D721Med (cell line): ENCODE measurements around the gene PAWR.
"Not testable (repeated sequence)": the region's sequence is repeated elsewhere in the genome, so short reads cannot be mapped to it uniquely, and the experiment has no call there.

Source experiments
- DNase-seq: peaks from one replicate; pipeline ENCODE4 v3.0.0; 2011; ENCODE audit warnings: low spot score; ENCODE audit not compliant: insufficient read length
- FAIRE-seq: peaks from 2 replicates; lab custom pipeline; 2011; peaks lifted over from hg19 to GRCh38; lab: Jason Lieb, UNC
- TF ChIP-seq, protein P1 (sequence below): IDR thresholded peaks from 2 replicates; pipeline ENCODE4 v1.5.1; 2012; ENCODE audit warnings: mild to moderate bottlenecking, control low read depth; ENCODE audit not compliant: insufficient read depth; ENCODE audit errors: missing control alignments

Gene PAWR

DNA sequence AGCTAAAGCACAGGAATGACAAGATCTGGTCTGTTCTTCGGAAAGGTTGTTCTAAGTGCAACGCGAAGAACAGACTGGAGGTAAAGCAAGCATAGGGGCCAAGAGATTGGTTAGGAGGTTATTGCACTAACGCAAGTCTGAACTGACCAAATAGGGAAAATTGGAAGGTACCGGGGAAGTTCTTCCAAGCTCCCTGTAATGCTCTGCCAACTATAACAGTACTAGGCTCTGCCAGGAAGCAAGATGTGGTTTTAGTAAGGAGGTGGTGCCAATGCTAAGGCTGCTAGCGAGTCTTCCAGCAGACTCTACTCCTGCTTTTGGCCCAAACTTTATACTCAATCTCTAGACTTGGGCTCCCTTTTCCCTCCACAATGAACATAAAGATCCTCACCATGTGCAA lies 138.6 kb downstream of the PAWR start:
- DNase-seq (no peak), FAIRE-seq (no peak)
- TF ChIP-seq, protein P1, sequence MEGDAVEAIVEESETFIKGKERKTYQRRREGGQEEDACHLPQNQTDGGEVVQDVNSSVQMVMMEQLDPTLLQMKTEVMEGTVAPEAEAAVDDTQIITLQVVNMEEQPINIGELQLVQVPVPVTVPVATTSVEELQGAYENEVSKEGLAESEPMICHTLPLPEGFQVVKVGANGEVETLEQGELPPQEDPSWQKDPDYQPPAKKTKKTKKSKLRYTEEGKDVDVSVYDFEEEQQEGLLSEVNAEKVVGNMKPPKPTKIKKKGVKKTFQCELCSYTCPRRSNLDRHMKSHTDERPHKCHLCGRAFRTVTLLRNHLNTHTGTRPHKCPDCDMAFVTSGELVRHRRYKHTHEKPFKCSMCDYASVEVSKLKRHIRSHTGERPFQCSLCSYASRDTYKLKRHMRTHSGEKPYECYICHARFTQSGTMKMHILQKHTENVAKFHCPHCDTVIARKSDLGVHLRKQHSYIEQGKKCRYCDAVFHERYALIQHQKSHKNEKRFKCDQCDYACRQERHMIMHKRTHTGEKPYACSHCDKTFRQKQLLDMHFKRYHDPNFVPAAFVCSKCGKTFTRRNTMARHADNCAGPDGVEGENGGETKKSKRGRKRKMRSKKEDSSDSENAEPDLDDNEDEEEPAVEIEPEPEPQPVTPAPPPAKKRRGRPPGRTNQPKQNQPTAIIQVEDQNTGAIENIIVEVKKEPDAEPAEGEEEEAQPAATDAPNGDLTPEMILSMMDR: no peak

DNA sequence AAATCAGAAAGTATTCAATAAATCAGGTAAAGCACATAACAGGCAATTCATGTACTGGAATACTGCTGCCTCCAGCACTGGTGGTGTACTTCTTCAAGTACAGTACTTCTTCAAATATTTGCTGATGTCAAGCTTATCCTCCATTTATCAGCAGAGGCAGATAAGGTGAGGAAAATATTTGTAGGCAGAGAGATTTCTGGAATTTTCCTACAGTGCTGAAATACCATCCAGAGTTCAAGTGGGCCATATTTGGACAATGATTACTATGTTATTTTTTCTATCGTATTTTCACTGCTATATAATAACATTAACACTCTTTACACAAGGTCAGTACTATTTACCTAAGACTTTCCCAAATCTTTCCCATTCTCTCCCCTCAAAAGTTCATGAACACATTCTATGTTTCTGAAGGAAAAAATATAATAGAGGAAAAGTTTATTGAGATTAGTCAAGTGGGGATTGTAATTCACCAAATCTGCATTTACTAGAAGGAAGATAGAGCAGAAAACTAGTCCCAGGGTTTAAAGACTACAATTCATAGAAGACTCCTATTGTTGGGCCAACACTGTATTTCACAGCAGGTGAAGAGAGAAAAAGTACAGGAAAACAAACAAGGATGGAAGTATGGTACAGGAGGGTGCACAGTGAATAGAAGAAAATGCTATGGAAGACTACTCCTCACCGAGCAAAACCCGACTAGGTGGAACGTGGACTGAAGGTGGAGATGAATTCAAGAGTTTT lies 141.1 kb downstream of the PAWR start:
- DNase-seq (no peak), FAIRE-seq (no peak)
- TF ChIP-seq, protein P1: no peak

DNA sequence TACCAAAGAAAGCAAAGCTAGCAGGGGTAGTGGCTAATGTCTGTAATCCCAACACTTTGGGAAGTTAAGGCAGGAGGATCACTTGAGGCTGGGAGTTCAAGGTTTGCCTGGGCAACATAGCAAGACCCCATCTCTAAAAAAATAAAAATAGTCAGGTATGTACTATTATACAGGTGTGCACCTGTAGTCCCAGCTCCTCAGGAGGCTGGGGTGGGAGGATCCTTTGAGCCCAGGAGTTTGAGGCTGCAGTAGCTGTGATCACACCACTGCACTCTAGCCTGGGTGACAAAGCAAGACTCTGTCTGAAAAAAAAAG lies 142.2 kb downstream of the PAWR start:
- no peak for FAIRE-seq
- TF ChIP-seq, protein P1: no peak
- DNase-seq: no peak

DNA sequence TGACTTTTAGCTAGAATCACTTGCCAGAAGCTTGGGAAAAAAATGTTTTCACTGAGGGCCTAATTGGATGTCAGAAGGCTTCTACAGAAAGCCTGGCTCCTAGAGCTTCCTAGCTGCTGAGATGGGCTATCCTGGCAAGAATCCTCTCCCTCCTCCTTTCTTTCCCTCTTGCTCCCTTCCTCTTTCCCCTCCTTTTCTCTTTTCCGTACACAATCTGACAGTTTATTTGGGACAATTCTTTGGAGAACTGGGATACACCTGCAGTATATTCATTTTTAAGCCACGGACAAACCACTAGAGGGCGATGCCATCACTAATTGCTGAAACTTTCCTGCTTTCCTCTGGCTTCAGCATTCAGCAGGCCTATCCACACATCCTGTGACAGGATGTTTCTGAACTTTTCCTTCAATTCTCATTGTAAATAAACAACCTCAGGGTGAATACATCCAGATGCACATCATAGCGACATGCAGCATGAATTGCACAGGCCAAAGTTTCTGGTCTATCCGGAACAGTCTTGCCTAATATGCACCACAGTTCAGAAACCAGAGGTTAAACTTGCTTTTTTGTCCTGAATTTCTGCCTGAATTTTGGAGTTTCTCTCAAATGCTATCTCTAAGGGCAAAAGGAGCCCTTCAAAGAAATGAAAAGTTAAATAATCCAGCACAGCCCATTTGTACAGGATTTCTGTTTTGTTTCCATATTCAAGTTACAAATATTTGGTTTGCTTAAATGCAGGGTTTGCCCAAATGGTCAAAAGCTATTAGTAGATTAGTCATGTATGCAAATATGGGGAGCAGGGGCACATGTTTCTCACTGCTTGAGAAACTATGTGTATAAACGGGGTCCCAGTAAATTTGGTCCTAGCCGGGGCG lies 142.8 kb downstream of the PAWR start:
- DNase-seq: no peak
- FAIRE-seq: no peak
- TF ChIP-seq, protein P1: peak; percentile 75

DNA sequence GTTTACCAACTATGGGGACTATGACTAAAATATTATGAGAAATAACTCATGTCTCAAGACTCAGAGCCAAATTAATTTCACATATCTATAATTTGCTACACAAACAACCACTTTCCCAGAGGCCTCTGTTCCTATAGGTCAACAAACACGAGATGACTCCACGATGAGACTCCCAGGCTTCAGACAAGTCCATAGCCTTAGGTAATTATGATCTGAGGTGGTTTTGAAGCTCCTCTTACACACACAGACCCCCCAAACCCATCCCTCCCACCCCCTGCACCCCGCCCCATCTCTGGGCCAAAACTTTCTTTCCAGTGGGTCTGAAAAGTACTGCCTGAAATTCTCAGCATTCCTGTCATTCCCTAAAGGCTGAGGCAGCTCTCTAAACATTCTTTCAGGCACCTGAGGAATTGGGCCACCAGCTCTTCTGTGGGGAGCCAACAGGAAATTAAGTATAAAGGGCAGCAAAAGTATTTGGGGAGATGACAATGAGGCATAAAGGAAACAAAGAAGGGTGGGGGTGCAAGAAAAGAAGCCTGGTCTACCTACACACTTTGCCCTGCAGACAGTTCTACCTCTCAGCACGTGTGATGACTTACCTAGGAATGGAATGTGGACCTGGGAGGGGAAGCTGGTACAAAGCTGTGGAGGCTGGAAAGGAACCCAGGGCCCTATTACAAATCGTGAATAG lies 143.6 kb downstream of the PAWR start:
- DNase-seq (no peak), FAIRE-seq (no peak)
- TF ChIP-seq, protein P1: no peak

DNA sequence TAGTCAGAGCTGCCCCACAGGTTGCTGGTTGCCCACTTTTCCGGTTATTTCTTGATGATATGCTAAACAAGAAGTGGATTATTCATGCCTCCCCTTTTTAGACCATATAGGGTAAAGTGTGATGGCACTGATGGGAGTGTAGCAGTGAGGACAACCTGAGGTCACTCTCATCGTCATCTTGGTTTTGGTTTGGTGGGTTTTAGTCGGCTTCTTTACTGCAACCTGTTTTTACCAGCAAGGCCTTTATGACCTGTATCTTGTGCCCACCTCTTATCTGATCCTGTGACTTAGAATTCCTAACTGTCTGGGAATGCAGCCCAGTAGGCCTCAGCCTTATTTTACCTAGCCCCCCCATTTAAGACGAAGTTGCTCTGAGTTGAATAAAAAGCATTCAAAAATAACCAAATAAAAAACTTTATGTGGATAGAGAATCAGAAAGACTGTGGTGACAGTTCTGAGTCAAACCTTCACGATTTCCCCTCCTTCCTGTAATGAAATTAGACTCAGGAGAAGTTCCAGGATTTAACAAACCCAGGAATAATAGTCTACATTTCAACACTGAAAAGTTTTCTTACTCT lies 144.2 kb downstream of the PAWR start:
- FAIRE-seq (no peak), DNase-seq (no peak)
- TF ChIP-seq, protein P1: no peak

DNA sequence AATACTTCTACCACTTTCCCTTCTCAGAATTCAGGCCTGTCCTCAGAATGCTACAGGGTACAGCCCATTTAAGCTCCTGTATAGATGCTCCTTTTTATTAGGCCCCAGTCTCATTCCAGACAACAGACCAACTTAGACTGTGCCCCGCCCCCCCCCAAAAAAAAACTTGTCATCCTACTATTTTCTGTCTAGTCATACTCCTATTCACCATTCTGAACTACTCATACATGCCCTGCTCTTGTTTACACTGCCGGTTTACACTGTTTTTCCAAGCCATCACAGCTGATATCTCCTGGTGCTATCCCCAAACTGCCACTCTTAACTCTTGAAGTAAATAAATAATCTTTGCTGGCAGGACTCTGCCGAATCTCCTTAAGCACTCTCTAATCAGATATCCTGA lies 146.3 kb downstream of the PAWR start:
- not testable (repeated sequence) for DNase-seq, FAIRE-seq
